Mammary microvascular endothelial cell (primary cell): ENCODE measurements around the gene SMPD3. TPM values are rescaled to one million over a fixed set of nuclear protein-coding genes. Genes with fewer than 3 reads are reported as not detected.

Experiments
- total RNA-seq: library from RNA; depleted of rRNA; stranded (reverse); fragments of >200 nt; gene quantifications from 2 replicates; pipeline ENCODE4 v1.2.3, GENCODE V29; 2015

The SMPD3 gene
- total RNA-seq: 0.05 TPM in 1 of 2 replicates, not detected in the other

GRCh38 chr16:68448360-68448970, at the start of gene SMPD3:
Gene SMPD3, minus strand, starts transcription at chr16:68448508. Its CDS starts 76,327 bp downstream, at chr16:68372181.

DNA sequence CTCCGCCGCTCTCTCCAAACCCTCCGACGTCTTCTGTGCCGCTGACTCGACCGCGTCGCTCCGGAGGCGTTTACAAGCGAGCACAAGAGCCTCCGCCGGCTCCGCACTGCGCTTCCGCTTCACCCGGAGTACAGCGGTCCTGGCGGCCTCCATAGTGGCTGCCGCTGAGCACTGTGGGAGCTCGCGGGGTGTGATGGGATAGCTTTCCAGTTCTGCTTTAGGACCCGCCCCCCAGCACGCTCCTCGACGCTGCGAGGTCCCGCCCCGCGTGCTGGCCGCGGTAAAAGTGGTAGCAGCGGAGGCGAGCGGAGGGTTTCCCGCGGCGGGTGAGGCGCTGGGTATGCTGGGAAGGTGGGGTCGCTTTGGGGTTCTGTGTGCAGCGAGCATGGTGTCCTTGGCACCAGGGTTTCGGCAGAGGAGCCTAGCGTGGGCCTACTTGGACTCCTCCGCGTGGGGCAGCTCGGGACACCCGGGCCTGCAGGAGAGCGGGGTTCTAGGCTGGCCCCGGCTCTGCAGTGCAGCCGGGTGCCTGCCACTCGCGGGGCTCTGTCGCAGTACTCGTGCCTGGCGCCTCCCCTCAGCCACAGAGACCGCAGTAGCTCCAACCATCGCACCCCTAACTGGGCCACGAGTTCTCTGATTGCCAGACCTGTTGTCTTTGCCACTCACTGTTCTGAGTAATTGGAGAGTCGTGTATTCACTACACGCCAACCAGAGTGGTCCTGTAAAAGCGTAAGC, 137.4 kb downstream of the SMPD3 start, which contains the start of the genes PRMT7 and SLC7A6OS:
PRMT7 (plus strand) TSS at position 246 of the 738 bp plus-strand sequence. CDS start 4,961 bp downstream, outside the sequence.
SLC7A6OS (minus strand) TSS at position 173 of the 738 bp plus-strand sequence; CDS start at position 153, 20 bp downstream.

Other genes with a start within 250 kb of the SMPD3 start
- gene ESRP2, start 212.4 kb downstream of the SMPD3 start, total RNA-seq: 0.33 and 0.54 TPM in 2 replicates
- gene PLA2G15, start 203.1 kb downstream of the SMPD3 start, total RNA-seq: 22.2 and 31.4 TPM in 2 replicates
- 19.4 and 29.7 TPM in 2 replicates for gene SLC7A6, start 184.0 kb downstream of the SMPD3 start, total RNA-seq
- gene SLC7A6OS, start 137.6 kb downstream of the SMPD3 start, total RNA-seq: 6.8 and 9.5 TPM in 2 replicates
- 37.2 and 39.9 TPM in 2 replicates for gene PRMT7, start 137.5 kb downstream of the SMPD3 start, total RNA-seq
- 10.2 and 24.9 TPM in 2 replicates for gene ZFP90, start 90.8 kb upstream of the SMPD3 start, total RNA-seq
- gene CDH3, start 196.8 kb upstream of the SMPD3 start, total RNA-seq: not detected in 2 replicates